Hepatic stellate cell (primary cell): ENCODE results near the gene ZNF14.
"Not testable (repeated sequence)": the region's sequence is repeated elsewhere in the genome, so short reads cannot be mapped to it uniquely, and the experiment has no call there.

Source experiments
- DNase-seq: peaks from one replicate; pipeline ENCODE4 v3.0.0; 2011; ENCODE audit warnings: low spot score

ZNF14 gene

DNA sequence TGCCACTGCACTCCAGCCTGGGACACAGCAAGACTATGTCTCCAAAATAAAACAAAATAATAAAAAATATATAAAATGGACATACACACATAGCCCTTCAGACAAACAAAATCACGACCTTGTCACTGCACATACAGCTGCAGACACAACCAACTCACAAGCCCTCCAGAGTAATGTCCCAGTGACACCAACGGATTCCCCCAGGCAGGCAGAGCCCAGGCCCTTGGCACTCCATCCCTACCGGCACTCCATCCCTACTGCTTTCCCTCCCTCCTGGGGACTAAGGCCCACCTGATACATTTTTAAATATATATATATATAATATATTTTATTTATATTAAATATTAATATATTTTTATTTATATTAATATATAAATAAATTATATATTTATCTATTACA is 45.8 kb downstream of the ZNF14 start:
- no peak for DNase-seq

DNA sequence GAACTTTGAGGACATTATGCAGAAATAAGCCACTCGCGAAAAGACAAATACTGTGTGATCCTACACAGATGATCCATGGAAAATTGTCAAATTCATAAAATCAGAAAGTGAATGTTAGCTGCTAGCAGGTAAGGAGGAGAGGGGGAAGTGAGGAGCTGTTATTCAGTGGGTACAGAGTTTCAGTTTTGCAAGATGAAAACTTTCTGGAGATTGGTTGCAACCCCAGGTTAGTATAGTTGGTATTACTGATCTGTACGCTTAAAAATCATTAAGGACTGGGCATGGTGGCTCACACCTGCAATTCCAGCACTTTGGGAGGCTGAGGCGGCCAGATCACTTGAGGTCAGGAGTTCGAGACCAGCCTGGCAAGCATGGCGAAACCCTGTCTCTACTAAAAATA is 46.3 kb downstream of the ZNF14 start:
- no peak for DNase-seq

DNA sequence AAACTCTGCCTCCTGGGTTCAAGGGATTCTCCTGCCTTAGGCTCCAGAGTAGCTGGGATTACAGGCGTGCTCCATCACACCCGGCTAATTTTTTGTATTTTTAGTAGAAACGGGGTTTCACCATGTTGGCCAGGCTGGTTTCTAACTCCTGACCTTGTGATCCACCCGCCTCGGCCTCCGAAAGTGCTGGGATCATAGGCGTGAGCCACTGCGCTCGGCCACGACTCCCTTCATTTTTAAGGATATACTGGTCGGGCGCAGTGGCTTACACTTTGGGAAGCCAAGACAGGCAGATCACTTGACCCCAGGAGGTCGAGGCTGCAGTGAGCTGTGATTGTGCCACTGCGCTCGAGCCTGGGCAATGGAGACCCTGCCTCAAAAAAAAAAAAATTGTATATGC is 46.8 kb downstream of the ZNF14 start:
- not testable (repeated sequence) for DNase-seq

DNA sequence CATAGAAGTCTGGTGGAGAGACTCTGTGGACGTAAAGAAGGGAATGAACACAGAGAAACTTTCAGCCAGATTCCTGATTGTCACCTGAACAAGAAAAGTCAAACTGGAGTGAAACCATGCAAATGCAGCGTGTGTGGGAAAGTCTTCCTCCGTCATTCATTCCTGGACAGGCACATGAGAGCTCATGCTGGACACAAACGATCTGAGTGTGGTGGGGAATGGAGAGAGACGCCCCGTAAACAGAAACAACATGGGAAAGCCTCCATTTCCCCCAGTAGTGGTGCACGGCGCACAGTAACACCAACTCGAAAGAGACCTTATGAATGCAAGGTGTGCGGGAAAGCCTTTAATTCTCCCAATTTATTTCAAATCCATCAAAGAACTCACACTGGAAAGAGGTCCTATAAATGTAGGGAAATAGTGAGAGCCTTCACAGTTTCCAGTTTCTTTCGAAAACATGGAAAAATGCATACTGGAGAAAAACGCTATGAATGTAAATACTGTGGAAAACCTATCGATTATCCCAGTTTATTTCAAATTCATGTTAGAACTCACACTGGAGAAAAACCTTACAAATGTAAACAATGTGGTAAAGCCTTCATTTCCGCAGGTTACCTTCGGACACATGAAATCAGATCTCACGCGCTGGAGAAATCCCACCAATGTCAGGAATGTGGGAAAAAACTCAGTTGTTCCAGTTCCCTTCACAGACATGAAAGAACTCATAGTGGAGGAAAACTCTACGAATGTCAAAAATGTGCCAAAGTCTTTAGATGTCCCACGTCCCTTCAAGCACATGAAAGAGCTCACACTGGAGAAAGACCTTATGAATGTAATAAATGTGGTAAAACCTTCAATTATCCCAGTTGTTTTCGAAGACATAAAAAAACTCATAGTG is 53.5 kb downstream of the ZNF14 start:
- DNase-seq = no peak

DNA sequence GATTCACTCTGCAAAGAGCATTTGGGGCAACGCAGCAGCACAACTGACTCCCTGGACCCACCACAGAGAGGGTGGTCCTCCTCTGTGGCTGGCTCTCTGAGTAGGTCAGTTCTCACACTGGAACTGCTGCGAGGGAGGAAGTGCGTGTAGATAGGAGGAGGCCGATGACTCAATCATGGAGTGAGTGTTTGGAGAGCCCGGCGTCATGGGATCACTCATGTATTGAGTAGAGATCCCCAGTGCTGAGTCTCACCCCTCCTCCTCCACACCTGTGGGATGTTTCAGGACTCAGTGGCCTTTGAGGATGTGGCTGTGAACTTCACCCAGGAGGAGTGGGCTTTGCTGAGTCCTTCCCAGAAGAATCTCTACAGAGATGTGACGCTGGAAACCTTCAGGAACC is 55.3 kb downstream of the ZNF14 start:
- DNase-seq = no peak

DNA sequence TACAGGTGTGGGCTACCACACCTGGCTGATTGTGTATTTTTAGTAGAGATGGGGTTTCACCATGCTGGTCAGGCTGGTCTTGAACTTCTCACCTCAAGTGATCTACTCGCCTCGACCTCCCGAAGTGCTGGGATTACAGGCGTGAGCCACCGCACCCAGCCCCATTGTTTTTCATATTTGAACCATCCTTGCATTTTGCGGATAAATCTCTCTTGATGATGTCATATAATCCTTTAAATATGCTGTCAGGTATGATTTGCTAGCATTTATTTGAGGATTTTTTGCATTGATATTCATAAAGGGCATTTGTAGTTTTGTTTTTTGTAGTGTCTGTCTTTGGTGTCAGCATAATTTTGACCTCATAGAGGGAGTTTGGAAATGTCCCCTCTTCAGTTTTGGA is 58.6 kb downstream of the ZNF14 start:
- DNase-seq = no peak

DNA sequence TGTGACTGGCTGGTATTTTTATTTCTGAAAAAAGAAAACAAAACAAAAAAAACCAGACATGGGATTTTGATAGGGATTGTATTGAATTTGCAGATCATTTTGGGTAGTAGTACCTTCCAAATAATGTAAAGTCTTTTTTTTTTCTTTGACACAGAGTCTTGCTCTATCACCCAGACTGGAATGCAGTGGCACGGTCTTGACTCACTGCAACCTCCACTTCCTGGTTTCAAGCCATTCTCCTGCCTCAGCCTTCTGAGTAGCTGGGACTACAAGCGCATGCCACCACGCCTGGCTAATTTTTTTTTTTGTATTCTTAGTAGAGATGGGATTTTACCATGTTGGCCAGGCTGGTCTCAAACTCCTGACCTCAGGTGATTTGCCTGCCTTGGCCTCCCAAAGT is 60.1 kb downstream of the ZNF14 start:
- DNase-seq = no peak

DNA sequence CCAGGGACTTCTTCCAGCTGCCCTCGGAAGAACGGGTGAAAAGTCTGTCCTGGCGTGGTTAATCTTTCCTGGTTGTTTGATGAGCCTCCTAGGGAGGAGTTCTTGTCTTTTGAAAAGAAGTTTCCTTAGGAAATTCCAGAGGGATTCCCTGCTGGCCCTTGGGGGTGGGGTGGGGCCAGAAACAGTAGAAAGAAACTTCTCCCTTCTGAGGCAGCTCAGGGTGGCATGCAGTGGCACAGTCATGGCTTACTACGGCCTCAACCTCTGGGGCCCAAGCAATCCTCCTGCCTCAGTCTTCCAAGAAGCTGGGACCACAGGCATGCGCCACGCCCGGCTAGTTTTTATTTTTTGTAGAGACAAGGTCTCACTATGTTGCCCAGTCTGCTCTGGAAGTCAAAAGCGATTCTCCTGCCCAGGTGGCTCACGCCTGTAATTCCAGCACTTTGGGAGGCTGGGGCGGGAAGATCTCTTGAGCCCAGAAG is 62.8 kb downstream of the ZNF14 start:
- peak; percentile 13 for DNase-seq

DNA sequence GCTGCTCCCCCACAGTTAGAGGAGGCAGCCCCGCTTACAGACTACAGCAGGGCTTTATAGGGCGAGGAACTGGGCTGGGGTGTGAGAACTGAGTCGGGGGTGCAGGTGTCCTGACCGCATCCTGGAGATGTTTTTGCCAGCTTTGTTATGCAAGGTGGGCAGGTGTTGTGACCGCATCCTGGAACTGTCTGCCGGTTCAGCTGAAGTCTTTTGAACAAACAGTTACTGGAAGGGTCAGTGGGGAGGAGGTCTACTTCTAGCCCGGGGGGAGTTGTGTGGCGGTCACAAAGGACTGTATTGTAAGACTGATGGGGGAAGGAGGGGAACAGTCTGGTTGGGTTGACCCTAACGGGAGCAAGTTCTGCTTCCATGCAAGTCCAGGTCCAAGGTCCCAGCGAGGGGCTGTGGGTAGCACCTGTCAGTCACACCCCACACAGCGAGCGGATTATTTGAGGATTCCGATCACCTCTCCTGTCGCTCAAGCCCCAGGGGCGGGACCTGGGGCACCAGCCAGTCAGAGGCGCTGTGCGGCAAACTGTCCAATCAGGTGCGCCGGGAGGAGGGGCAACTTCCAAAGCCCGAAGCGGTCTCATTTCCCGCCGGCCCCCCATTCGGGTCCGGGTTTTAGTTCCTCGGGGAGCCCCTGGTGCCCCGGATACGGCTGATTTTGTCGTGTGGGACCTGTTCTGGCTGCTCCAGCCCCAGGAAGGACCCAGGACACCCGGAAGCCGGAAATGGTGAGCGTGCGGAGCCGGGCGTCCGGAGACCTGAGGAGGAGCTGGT is 64.5 kb downstream of the ZNF14 start, which contains the start of gene ZNF101:
ZNF101 (plus strand) TSS at position 610 of the 783 bp plus-strand sequence; CDS start at position 735, 125 bp downstream.
- peak; percentile 96 for DNase-seq

DNA sequence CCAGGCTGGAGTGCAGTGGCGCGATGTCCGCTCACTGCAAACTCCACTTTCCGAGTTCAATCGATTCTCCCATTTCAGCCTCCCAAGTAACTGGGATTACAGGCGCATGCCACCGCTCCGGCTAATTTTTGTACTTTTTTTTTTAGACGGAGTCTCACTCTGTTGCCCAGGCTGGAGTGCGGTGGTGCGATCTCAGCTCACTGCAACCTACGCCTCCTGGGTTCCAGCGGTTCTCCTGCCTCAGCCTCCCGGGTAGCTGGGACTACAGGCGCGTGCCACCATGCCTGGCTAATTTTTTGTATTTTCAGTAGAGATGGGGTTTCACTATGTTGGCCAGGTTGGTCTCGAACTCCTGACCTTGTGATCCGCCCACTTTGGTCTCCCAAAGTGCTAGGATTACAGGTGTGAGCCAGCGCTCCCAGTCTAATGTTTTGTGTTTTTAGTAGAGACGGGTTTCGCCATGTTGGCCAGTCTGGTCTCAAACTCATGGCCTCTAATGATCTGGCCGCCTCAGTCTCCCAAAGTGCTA is 67.4 kb downstream of the ZNF14 start:
- DNase-seq = not testable (repeated sequence)

DNA sequence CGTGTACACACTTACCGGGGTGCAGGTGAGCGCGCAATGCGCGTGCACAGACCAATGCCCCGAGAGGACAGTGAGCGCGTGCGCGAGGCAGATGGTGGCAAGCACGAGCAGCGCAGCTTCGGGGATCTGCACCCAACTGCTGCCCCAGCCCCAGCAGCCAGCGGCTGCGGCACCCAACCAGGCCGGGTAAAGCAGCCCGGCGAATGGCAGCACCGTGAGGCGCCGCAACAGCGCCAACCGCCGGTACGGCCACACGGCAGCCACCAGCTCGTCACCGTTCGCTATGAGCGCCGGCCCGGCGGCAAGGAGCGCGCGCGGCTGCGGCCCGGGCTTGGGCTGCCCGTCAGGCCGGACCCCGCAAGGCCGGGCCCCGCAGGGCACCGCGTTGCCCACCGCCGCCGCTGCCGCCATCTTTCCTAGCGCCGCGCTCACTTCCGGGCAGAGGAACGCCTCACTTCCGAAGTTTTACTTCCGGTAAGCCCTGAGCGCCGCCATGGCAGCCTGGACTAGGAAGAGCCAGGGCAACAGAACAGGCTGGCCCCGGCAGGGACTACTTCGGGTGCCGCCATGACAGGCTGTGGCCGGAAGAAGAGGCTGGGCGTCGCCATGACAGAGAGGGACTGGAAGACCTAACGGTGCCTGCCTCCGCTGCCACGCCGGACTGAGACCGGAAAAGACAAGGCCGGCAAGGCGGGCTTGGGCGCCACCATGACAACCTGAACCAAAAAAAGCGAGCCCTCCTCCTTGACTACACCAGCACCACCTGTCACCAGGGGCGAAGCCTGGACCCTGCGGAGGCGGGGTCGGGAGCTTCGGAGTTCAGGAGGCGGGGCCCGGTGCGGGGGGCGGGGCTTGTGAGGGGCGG is 69.4 kb downstream of the ZNF14 start, which contains the start of gene ATP13A1:
ATP13A1 (minus strand) TSS at position 421 of the 865 bp plus-strand sequence; CDS start at position 411, 10 bp downstream.
- peak; percentile 94 for DNase-seq

DNA sequence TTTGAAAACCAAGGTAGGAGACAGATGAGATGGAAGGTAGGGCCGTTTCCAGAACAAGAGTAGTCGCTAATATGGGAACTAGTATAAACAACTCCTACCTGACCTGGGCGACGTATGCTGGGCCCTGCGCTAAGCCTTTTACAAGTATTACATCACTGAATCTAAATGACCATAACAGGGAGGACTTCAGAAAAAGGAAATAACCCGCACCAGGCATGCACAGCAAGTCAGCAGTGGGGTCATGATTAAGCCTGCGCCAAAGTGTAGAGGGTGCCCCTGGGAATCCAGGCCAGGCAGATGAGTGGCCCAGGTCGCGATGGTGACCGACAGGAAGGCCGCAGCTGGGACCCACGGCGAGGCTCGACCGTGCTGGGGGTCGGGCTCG is 70.0 kb downstream of the ZNF14 start:
- DNase-seq = peak; percentile 29

DNA sequence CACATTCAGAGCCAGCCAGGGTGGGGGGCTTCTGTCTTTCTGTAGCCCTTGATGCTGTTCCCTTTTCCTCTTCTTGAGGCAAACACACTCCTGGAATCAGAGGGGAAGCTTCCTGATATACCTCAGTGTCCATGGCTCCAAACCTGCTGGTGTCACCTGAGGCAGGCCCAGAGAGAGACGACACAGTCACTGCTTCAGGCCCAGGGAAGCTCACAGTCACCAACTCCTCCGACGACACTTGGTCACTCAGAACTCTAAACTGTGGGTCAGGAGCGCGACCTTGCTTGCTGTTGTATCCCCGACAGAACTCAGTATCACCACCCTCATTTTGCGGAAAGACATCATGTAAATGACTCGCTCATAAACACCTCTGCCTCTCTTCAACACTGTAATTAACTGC is 70.6 kb downstream of the ZNF14 start:
- DNase-seq = no peak

DNA sequence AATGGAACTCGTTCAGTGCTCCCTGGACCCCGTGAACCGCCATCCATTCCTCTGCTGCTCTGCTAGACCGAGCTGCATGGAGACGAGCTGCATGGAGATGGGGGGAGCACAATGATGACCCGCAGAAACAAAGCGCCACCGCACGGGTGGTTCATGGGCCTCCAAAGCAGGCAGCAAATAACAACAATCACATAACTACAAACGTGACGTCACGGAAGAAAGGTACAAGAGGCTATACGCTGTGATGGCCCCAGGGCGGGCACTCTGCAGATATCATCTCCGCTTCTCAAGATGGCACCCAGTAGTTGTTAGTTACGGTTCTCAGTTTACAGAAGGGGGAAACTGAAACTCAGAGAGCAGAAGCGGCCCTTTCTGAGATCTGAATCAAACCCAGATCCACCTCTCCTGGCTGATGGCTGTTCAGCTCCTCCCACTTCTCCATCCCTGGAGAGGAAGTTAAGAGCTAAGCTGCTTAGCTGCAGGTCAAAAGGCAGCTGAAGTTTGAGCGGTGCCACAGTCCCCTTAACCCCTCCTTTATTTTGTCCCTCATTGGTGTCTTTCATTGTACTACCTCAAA is 71.1 kb downstream of the ZNF14 start:
- DNase-seq = peak; percentile 14

DNA sequence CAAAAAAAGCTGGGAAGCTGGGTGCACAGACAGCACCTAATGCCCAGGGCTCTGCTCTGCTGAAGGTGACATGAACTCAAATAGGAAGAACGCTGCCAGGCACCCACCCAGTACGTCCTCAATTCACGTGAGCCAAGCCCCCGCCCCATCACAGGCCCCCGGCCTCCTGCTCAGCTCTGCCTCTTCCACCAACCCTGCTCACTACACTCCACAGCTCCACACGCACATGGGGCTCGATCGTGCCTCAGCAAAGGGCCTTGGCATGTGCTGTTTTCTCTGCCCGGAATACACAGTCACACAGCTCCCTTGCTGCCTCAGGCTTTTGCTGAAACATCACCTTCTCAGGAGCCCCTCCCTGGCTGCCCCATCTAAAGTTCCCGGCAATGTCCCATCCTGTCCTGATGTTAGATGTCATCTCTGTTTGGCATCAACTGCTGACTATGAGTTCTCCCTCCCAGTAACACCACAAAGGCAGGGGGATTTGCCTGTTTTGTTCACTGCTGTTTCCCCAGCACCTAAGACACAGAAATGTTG is 71.7 kb downstream of the ZNF14 start:
- no peak for DNase-seq
